ENCODE results near the gene TULP4. TPM values are rescaled to one million over a fixed set of nuclear protein-coding genes. Genes with fewer than 3 reads are reported as not detected.

Gene TULP4
- total RNA-seq, 3 donors from 2014 or later: 104 to 171 (median 112) TPM

DNA sequence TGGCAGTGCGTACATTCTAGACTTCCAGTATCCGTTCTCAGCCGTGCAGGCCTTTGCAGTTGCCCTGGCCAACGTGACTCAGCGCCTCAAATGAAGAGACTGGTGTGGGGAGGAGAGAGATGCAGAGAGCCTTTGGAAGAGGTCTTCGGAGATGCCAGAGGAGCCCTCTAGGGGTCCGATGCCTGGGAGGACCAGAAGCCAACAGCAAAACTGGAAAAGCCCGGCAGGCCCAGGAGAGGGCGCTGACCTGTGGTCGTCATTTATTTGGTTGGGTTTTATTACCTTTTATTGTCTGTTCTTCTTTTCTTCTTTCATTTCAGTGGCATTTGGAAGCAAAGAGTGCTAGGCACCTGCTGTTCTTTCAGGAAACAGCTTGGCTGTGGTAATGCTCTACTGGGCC, 194.3 kb downstream of the TULP4 start:
- Histone ChIP-seq H3K4me3 (no peak overlapping the region), H3K27ac (no peak overlapping the region), H3K4me1 (no peaks in the 10 kb centered on the region), H3K36me3 (peaks cover 12% of the 10 kb centered on the region), H3K9me3 (peaks cover 0 to 6% of the 10 kb centered on the region in 2 donors), H3K27me3 (no peaks in the 10 kb centered on the region)
- intact Hi-C loops (cut with DNase I; ENCODE audit: low total_unique reads): no loop called here
- no peak for DNase-seq (ENCODE audit: low spot score in 2 of 2)
- TF ChIP-seq POLR2A (IDR thresholded peaks at IDR 0.05) (no peak), POLR2AphosphoS5 (IDR thresholded peaks at IDR 0.05) (no peak)
- TF ChIP-seq, protein P1, sequence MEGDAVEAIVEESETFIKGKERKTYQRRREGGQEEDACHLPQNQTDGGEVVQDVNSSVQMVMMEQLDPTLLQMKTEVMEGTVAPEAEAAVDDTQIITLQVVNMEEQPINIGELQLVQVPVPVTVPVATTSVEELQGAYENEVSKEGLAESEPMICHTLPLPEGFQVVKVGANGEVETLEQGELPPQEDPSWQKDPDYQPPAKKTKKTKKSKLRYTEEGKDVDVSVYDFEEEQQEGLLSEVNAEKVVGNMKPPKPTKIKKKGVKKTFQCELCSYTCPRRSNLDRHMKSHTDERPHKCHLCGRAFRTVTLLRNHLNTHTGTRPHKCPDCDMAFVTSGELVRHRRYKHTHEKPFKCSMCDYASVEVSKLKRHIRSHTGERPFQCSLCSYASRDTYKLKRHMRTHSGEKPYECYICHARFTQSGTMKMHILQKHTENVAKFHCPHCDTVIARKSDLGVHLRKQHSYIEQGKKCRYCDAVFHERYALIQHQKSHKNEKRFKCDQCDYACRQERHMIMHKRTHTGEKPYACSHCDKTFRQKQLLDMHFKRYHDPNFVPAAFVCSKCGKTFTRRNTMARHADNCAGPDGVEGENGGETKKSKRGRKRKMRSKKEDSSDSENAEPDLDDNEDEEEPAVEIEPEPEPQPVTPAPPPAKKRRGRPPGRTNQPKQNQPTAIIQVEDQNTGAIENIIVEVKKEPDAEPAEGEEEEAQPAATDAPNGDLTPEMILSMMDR (IDR thresholded peaks at IDR 0.05): no peak

GRCh38 chr6:158507174-158507573, 194.9 kb downstream of the TULP4 start:
- intact Hi-C loops (cut with DNase I; ENCODE audit: low total_unique reads): no loop called here
- Histone ChIP-seq H3K27me3 (no peaks in the 10 kb centered on the region), H3K9me3 (peaks cover 0 to 6% of the 10 kb centered on the region in 2 donors), H3K4me1 (no peaks in the 10 kb centered on the region), H3K4me3 (no peak overlapping the region), H3K27ac (no peak overlapping the region), H3K36me3 (peaks cover 11% of the 10 kb centered on the region)
- no peak for DNase-seq (ENCODE audit: low spot score in 2 of 2)
- TF ChIP-seq, protein P1 (IDR thresholded peaks at IDR 0.05): no peak
- no peak for TF ChIP-seq POLR2A (IDR thresholded peaks at IDR 0.05)
- TF ChIP-seq POLR2AphosphoS5 (IDR thresholded peaks at IDR 0.05): no peak

GRCh38 chr6:158508450-158508849, 196.2 kb downstream of the TULP4 start:
- TF ChIP-seq POLR2A (IDR thresholded peaks at IDR 0.05): no peak
- TF ChIP-seq, protein P1 (IDR thresholded peaks at IDR 0.05): no peak
- TF ChIP-seq POLR2AphosphoS5 (IDR thresholded peaks at IDR 0.05): no peak
- no peak for DNase-seq (ENCODE audit: low spot score in 2 of 2)
- Histone ChIP-seq H3K27ac (no peak overlapping the region), H3K4me1 (no peaks in the 10 kb centered on the region), H3K4me3 (no peak overlapping the region), H3K9me3 (no peaks in the 10 kb centered on the region), H3K36me3 (peaks cover 5% of the 10 kb centered on the region), H3K27me3 (no peaks in the 10 kb centered on the region)
- intact Hi-C loops (cut with DNase I; ENCODE audit: low total_unique reads): no loop called here

GRCh38 chr6:158509465-158509864, 197.2 kb downstream of the TULP4 start:
- Histone ChIP-seq H3K9me3 (no peaks in the 10 kb centered on the region), H3K36me3 (peaks cover 5% of the 10 kb centered on the region), H3K27ac (no peak overlapping the region), H3K4me1 (no peaks in the 10 kb centered on the region), H3K27me3 (no peaks in the 10 kb centered on the region), H3K4me3 (no peak overlapping the region)
- intact Hi-C loops (cut with DNase I; ENCODE audit: low total_unique reads): no loop called here
- DNase-seq (ENCODE audit: low spot score in 2 of 2): no peak
- TF ChIP-seq, protein P1 (IDR thresholded peaks at IDR 0.05): no peak
- no peak for TF ChIP-seq POLR2A (IDR thresholded peaks at IDR 0.05)
- no peak for TF ChIP-seq POLR2AphosphoS5 (IDR thresholded peaks at IDR 0.05)

- Histone ChIP-seq H3K27ac (no peak overlapping the region), H3K4me1 (no peaks in the 10 kb centered on the region), H3K9me3 (no peaks in the 10 kb centered on the region), H3K27me3 (no peaks in the 10 kb centered on the region), H3K36me3 (no peaks in the 10 kb centered on the region), H3K4me3 (no peak overlapping the region)
- TF ChIP-seq, protein P1 (IDR thresholded peaks at IDR 0.05): no peak
- TF ChIP-seq POLR2A (IDR thresholded peaks at IDR 0.05) (no peak), POLR2AphosphoS5 (IDR thresholded peaks at IDR 0.05) (no peak)
- intact Hi-C loops (cut with DNase I; ENCODE audit: low total_unique reads): no loop called here
- DNase-seq (ENCODE audit: low spot score in 2 of 2): no peak
Measured at GRCh38 chr6:158512809-158513208, 200.5 kb downstream of the TULP4 start.
